HepG2 (cell line): Measurements from ENCODE around the gene ACOT13. TPM values are rescaled to one million over a fixed set of nuclear protein-coding genes. Genes with fewer than 3 reads are reported as not detected.

Experiments used
- ATF7-NPFF ChIP-seq: sonication (generic); formaldehyde crosslinking; IDR thresholded peaks from 2 replicates; pipeline ENCODE4 v1.8.1; 2023; ENCODE audit warnings: mild to moderate bottlenecking, low read depth, missing genetic modification reagents, moderate library complexity
- MBNL3 ChIP-seq: fragments of 250-450 bp; sonication (Bioruptor Pico); conservative IDR thresholded peaks from 2 replicates; pipeline ENCODE4 v1.8.0; 2022; ENCODE audit warnings: mild to moderate bottlenecking, inconsistent platforms
- MYNN ChIP-seq: sonication (generic); formaldehyde crosslinking; IDR thresholded peaks from 2 replicates; pipeline ENCODE4 v1.4.0; 2020; ENCODE audit warnings: mild to moderate bottlenecking, low read depth, missing genetic modification reagents
- NCOA2 ChIP-seq: sonication (generic); formaldehyde crosslinking; IDR thresholded peaks from 2 replicates; pipeline ENCODE4 v1.8.0; 2022; ENCODE audit warnings: inconsistent platforms
- NPAS2 ChIP-seq: sonication (generic); formaldehyde crosslinking; IDR thresholded peaks from 2 replicates; pipeline ENCODE4 v1.8.0; 2022; ENCODE audit warnings: mild to moderate bottlenecking, missing genetic modification reagents, borderline replicate concordance
- NR1H2 ChIP-seq: sonication (generic); formaldehyde crosslinking; IDR thresholded peaks from 2 replicates; pipeline ENCODE4 v1.8.1; 2022; ENCODE audit warnings: low read depth, missing genetic modification reagents, borderline replicate concordance
- PHF5A ChIP-seq: IDR thresholded peaks from one replicate; pipeline ENCODE4 v1.6.1; 2018; ENCODE audit warnings: low read depth, missing genetic modification reagents; ENCODE audit not compliant: unreplicated experiment
- PHF8 ChIP-seq: sonication (generic); formaldehyde crosslinking; IDR thresholded peaks from 2 replicates; pipeline ENCODE4 v1.5.0; 2020; ENCODE audit warnings: missing genetic modification reagents
- POLR2A ChIP-seq, 2 experiments: IDR thresholded peaks; 2 replicates each; pipeline ENCODE4 v1.6.1; 2011; ENCODE audit warnings: low read depth in 2 of 2, low read length in 2 of 2, mild to moderate bottlenecking in 1 of 2, moderate library complexity in 1 of 2; ENCODE audit not compliant: insufficient read depth in 1 of 2
- RELA ChIP-seq: sonication (generic); formaldehyde crosslinking; IDR thresholded peaks from 2 replicates; pipeline ENCODE4 v1.4.0; 2020; ENCODE audit warnings: missing genetic modification reagents
- SIX4 ChIP-seq: sonication (generic); formaldehyde crosslinking; IDR thresholded peaks from 2 replicates; pipeline ENCODE4 v1.4.0; 2020; ENCODE audit warnings: missing genetic modification reagents
- TCF7 ChIP-seq: sonication (generic); IDR thresholded peaks from 2 replicates; pipeline ENCODE4 v1.6.1; 2016; ENCODE audit warnings: antibody characterized with exemption, low read depth
- TERF1 ChIP-seq: sonication (generic); formaldehyde crosslinking; IDR thresholded peaks from 2 replicates; pipeline ENCODE4 v1.8.0; 2022; ENCODE audit warnings: mild to moderate bottlenecking, missing genetic modification reagents, moderate library complexity
- TGIF2 ChIP-seq: IDR thresholded peaks from 2 replicates; pipeline ENCODE4 v1.6.1; 2016; ENCODE audit warnings: control low read depth, missing compliant biosample characterization
- ZNF101 ChIP-seq: sonication (generic); formaldehyde crosslinking; IDR thresholded peaks from 2 replicates; pipeline ENCODE4 v1.4.0; 2020; ENCODE audit warnings: mild to moderate bottlenecking, low read depth, missing genetic modification reagents, borderline replicate concordance
- ZNF224 ChIP-seq: sonication (generic); formaldehyde crosslinking; IDR thresholded peaks from 2 replicates; pipeline ENCODE4 v1.5.0; 2020; ENCODE audit warnings: mild to moderate bottlenecking, missing genetic modification reagents
- ZNF230 ChIP-seq: sonication (generic); formaldehyde crosslinking; IDR thresholded peaks from 2 replicates; pipeline ENCODE4 v1.4.0; 2020; ENCODE audit warnings: mild to moderate bottlenecking, missing genetic modification reagents
- ZNF296 ChIP-seq: sonication (generic); formaldehyde crosslinking; conservative IDR thresholded peaks from 2 replicates; pipeline ENCODE4 v1.5.0; 2020; ENCODE audit warnings: mild to moderate bottlenecking, missing genetic modification reagents
- ZNF556 ChIP-seq: sonication (generic); formaldehyde crosslinking; IDR thresholded peaks from 2 replicates; pipeline ENCODE4 v1.4.0; 2020; ENCODE audit warnings: mild to moderate bottlenecking, missing genetic modification reagents, borderline replicate concordance
- ZNF768 ChIP-seq: sonication (generic); formaldehyde crosslinking; IDR thresholded peaks from 2 replicates; pipeline ENCODE4 v1.4.0; 2020; ENCODE audit warnings: missing genetic modification reagents
- polyA plus RNA-seq, 8 experiments: library from polyadenylated mRNA; depleted of rRNA in 3 of 8; stranded (reverse) in 7 of 8; unstranded in 1 of 8; fragments of >200 nt; fragmentation: Illumina TruSeq in 4 of 8; extraction: Trizol in 4 of 8; gene quantifications; 2 replicates each; pipeline versions ENCODE4 v1.2.1 to v1.2.3, GENCODE V29; 2011 to 2016; ENCODE audit warnings: low read depth in 4 of 8, missing spikeins in 1 of 8, mixed read lengths in 1 of 8; ENCODE audit not compliant: insufficient read depth in 1 of 8
- total RNA-seq, 5 experiments: library from RNA; depleted of rRNA; stranded (reverse); fragments of >200 nt; fragmentation: Illumina TruSeq; extraction: Trizol; gene quantifications; 2 replicates each; pipeline ENCODE4 v1.2.3, GENCODE V29; 2016; ENCODE audit warnings: low read depth in 1 of 5
- TF ChIP-seq, protein P1 (sequence below): sonication (generic); formaldehyde crosslinking; IDR thresholded peaks from 2 replicates; pipeline ENCODE4 v1.4.0; 2020; ENCODE audit warnings: mild to moderate bottlenecking, missing genetic modification reagents
- TF ChIP-seq, protein P2 (sequence below): sonication (generic); formaldehyde crosslinking; IDR thresholded peaks from 2 replicates; pipeline ENCODE4 v1.4.0; 2020; ENCODE audit warnings: missing genetic modification reagents
- TF ChIP-seq, protein P3 (sequence below): sonication (generic); formaldehyde crosslinking; IDR thresholded peaks from 2 replicates; pipeline ENCODE4 v1.8.1; 2022; ENCODE audit warnings: mild to moderate bottlenecking, missing genetic modification reagents

The ACOT13 gene
- total and polyA plus RNA-seq, 2 of the 13 experiments (the other 11 are each of a cell fraction or from before 2014, with no cell fraction given) = 31.5 to 45.1 TPM

- no peak for TF ChIP-seq TERF1 (CRISPR knock-in tag)
- no peak; the same call in 1 of the 2 replicates for TF ChIP-seq ZNF296 (CRISPR knock-in tag)
- TF ChIP-seq ATF7-NPFF (CRISPR knock-in tag) = peak; percentile 89
- TF ChIP-seq NCOA2 = peak; percentile 54; the same call in 1 of the 2 replicates
- TF ChIP-seq ZNF556 = peak; percentile 94; the same call in 1 of the 2 replicates
- TF ChIP-seq MYNN (CRISPR knock-in tag) = no peak
- no peak for TF ChIP-seq NR1H2 (CRISPR knock-in tag)
- TF ChIP-seq PHF5A (CRISPR knock-in tag) = peak; percentile 93
- TF ChIP-seq MBNL3 = no peak
- peak; percentile 83 for TF ChIP-seq ZNF768 (CRISPR knock-in tag)
- TF ChIP-seq NPAS2 (CRISPR knock-in tag) = no peak
- TF ChIP-seq, protein P1, sequence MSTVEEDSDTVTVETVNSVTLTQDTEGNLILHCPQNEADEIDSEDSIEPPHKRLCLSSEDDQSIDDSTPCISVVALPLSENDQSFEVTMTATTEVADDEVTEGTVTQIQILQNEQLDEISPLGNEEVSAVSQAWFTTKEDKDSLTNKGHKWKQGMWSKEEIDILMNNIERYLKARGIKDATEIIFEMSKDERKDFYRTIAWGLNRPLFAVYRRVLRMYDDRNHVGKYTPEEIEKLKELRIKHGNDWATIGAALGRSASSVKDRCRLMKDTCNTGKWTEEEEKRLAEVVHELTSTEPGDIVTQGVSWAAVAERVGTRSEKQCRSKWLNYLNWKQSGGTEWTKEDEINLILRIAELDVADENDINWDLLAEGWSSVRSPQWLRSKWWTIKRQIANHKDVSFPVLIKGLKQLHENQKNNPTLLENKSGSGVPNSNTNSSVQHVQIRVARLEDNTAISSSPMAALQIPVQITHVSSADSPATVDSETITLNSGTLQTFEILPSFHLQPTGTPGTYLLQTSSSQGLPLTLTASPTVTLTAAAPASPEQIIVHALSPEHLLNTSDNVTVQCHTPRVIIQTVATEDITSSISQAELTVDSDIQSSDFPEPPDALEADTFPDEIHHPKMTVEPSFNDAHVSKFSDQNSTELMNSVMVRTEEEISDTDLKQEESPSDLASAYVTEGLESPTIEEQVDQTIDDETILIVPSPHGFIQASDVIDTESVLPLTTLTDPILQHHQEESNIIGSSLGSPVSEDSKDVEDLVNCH = no peak
- TF ChIP-seq SIX4 (CRISPR knock-in tag) = peak; percentile 50; the same call in 1 of the 2 replicates
- TF ChIP-seq POLR2A (IDR thresholded peaks at IDR 0.05; ENCODE audit: insufficient read depth in 1 of 2, low read depth in 2 of 2, low read length in 2 of 2) = peak; percentile 76 to 86
- peak; percentile 86; the same call in 1 of the 2 replicates for TF ChIP-seq RELA (CRISPR knock-in tag)
- TF ChIP-seq, protein P2, sequence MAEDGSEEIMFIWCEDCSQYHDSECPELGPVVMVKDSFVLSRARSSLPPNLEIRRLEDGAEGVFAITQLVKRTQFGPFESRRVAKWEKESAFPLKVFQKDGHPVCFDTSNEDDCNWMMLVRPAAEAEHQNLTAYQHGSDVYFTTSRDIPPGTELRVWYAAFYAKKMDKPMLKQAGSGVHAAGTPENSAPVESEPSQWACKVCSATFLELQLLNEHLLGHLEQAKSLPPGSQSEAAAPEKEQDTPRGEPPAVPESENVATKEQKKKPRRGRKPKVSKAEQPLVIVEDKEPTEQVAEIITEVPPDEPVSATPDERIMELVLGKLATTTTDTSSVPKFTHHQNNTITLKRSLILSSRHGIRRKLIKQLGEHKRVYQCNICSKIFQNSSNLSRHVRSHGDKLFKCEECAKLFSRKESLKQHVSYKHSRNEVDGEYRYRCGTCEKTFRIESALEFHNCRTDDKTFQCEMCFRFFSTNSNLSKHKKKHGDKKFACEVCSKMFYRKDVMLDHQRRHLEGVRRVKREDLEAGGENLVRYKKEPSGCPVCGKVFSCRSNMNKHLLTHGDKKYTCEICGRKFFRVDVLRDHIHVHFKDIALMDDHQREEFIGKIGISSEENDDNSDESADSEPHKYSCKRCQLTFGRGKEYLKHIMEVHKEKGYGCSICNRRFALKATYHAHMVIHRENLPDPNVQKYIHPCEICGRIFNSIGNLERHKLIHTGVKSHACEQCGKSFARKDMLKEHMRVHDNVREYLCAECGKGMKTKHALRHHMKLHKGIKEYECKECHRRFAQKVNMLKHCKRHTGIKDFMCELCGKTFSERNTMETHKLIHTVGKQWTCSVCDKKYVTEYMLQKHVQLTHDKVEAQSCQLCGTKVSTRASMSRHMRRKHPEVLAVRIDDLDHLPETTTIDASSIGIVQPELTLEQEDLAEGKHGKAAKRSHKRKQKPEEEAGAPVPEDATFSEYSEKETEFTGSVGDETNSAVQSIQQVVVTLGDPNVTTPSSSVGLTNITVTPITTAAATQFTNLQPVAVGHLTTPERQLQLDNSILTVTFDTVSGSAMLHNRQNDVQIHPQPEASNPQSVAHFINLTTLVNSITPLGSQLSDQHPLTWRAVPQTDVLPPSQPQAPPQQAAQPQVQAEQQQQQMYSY = no peak; the same call in 1 of the 2 replicates
- TF ChIP-seq TCF7 = no peak
- peak; percentile 53; the same call in 1 of the 2 replicates for TF ChIP-seq ZNF230 (CRISPR knock-in tag)
- TF ChIP-seq TGIF2 (CRISPR knock-in tag) = peak; percentile 16; the same call in 1 of the 2 replicates
- peak; percentile 94 for TF ChIP-seq PHF8 (CRISPR knock-in tag)
- TF ChIP-seq, protein P3, sequence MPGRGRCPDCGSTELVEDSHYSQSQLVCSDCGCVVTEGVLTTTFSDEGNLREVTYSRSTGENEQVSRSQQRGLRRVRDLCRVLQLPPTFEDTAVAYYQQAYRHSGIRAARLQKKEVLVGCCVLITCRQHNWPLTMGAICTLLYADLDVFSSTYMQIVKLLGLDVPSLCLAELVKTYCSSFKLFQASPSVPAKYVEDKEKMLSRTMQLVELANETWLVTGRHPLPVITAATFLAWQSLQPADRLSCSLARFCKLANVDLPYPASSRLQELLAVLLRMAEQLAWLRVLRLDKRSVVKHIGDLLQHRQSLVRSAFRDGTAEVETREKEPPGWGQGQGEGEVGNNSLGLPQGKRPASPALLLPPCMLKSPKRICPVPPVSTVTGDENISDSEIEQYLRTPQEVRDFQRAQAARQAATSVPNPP (CRISPR knock-in tag) = peak; percentile 91; the same call in 1 of the 2 replicates
- no peak for TF ChIP-seq ZNF101 (CRISPR knock-in tag)
- TF ChIP-seq ZNF224 = peak; percentile 97
These were observed at the start of gene ACOT13, which contains the start of gene TDP2 (continued) for GRCh38 chr6:24666641-24667377.
